HepG2 (cell line): ENCODE data around the gene BRD8. TPM values are rescaled to one million over a fixed set of nuclear protein-coding genes. Genes with fewer than 3 reads are reported as not detected.
A peak's percentile ranks its signal among the peaks of the same experiment; 100 is the strongest.

Source experiments
- BATF2 ChIP-seq: sonication (generic); formaldehyde crosslinking; IDR thresholded peaks from 2 replicates; pipeline ENCODE4 v1.8.0; 2022; ENCODE audit warnings: mild to moderate bottlenecking, missing genetic modification reagents, moderate library complexity
- CEBPG ChIP-seq: IDR thresholded peaks from 2 replicates; pipeline ENCODE4 v1.6.1; 2016
- HES4 ChIP-seq: sonication (generic); formaldehyde crosslinking; IDR thresholded peaks from 2 replicates; pipeline ENCODE4 v1.9.0; 2021; ENCODE audit warnings: mild to moderate bottlenecking, missing genetic modification reagents, borderline replicate concordance
- MED13 ChIP-seq: sonication (generic); formaldehyde crosslinking; IDR thresholded peaks from 2 replicates; pipeline ENCODE4 v1.5.0; 2020; ENCODE audit warnings: missing genetic modification reagents
- NRL ChIP-seq: sonication (generic); formaldehyde crosslinking; IDR thresholded peaks from 2 replicates; pipeline ENCODE4 v1.5.0; 2020; ENCODE audit warnings: missing genetic modification reagents, mild to moderate bottlenecking, moderate library complexity, borderline replicate concordance
- RBM22 ChIP-seq: fragments of 200-400 bp; formaldehyde crosslinking; optimal IDR thresholded peaks from 2 replicates; pipeline ENCODE3; 2017; ENCODE audit warnings: mild to moderate bottlenecking, low read length, moderate library complexity
- SIX1 ChIP-seq: sonication (generic); formaldehyde crosslinking; IDR thresholded peaks from 2 replicates; pipeline ENCODE4 v1.4.0; 2020; ENCODE audit warnings: missing genetic modification reagents, borderline replicate concordance
- SOX13 ChIP-seq, 3 experiments: fragments of 450-650 bp in 1 of 3; sonication (generic) in 1 of 3; formaldehyde crosslinking in 1 of 3; IDR thresholded peaks in 2 of 3; conservative IDR thresholded peaks in 1 of 3; 2 replicates each; pipeline versions ENCODE4 v1.5.0 to v1.6.1; 2016 to 2020; ENCODE audit warnings: antibody characterized with exemption in 1 of 3, mild to moderate bottlenecking in 1 of 3, missing compliant biosample characterization in 1 of 3, missing genetic modification reagents in 1 of 3, moderate library complexity in 1 of 3
- ZMYM2 ChIP-seq: sonication (generic); formaldehyde crosslinking; IDR thresholded peaks from 2 replicates; pipeline ENCODE4 v1.8.0; 2022; ENCODE audit warnings: mild to moderate bottlenecking, missing genetic modification reagents
- ZNF138 ChIP-seq: sonication (generic); formaldehyde crosslinking; IDR thresholded peaks from 2 replicates; pipeline ENCODE4 v1.5.0; 2020; ENCODE audit warnings: mild to moderate bottlenecking, low read depth, missing genetic modification reagents
- ZNF33B ChIP-seq: sonication (generic); formaldehyde crosslinking; IDR thresholded peaks from 2 replicates; pipeline ENCODE4 v1.5.1; 2020; ENCODE audit warnings: mild to moderate bottlenecking, missing genetic modification reagents
- ZNF746 ChIP-seq: sonication (generic); formaldehyde crosslinking; IDR thresholded peaks from 2 replicates; pipeline ENCODE4 v1.8.0; 2022; ENCODE audit warnings: mild to moderate bottlenecking, missing genetic modification reagents
- ZNF782 ChIP-seq: sonication (generic); formaldehyde crosslinking; IDR thresholded peaks from 2 replicates; pipeline ENCODE4 v1.4.0; 2020; ENCODE audit warnings: missing genetic modification reagents, mild to moderate bottlenecking, borderline replicate concordance
- ZNF784 ChIP-seq: sonication (generic); formaldehyde crosslinking; IDR thresholded peaks from 2 replicates; pipeline ENCODE4 v1.5.1; 2020; ENCODE audit warnings: missing genetic modification reagents, mild to moderate bottlenecking, borderline replicate concordance
- ZNF800 ChIP-seq: sonication (generic); formaldehyde crosslinking; IDR thresholded peaks from 2 replicates; pipeline ENCODE4 v1.4.0; 2020; ENCODE audit warnings: missing genetic modification reagents
- ZNF878 ChIP-seq: sonication (generic); formaldehyde crosslinking; IDR thresholded peaks from 2 replicates; pipeline ENCODE4 v1.8.1; 2023; ENCODE audit warnings: mild to moderate bottlenecking, missing genetic modification reagents, moderate library complexity
- ZSCAN21 ChIP-seq: sonication (generic); formaldehyde crosslinking; IDR thresholded peaks from 2 replicates; pipeline ENCODE4 v1.8.0; 2022; ENCODE audit warnings: mild to moderate bottlenecking, missing genetic modification reagents, moderate library complexity, borderline replicate concordance
- polyA plus RNA-seq, 8 experiments: library from polyadenylated mRNA; depleted of rRNA in 3 of 8; stranded (reverse) in 7 of 8; unstranded in 1 of 8; fragments of >200 nt; fragmentation: Illumina TruSeq in 4 of 8; extraction: Trizol in 4 of 8; gene quantifications; 2 replicates each; pipeline versions ENCODE4 v1.2.1 to v1.2.3, GENCODE V29; 2011 to 2016; ENCODE audit warnings: low read depth in 4 of 8, missing spikeins in 1 of 8, mixed read lengths in 1 of 8; ENCODE audit not compliant: insufficient read depth in 1 of 8
- total RNA-seq, 5 experiments: library from RNA; depleted of rRNA; stranded (reverse); fragments of >200 nt; fragmentation: Illumina TruSeq; extraction: Trizol; gene quantifications; 2 replicates each; pipeline ENCODE4 v1.2.3, GENCODE V29; 2016; ENCODE audit warnings: low read depth in 1 of 5
- TF ChIP-seq, protein P1 (sequence below): sonication (generic); formaldehyde crosslinking; IDR thresholded peaks from 2 replicates; pipeline ENCODE4 v1.8.0; 2023; ENCODE audit warnings: mild to moderate bottlenecking, missing genetic modification reagents
- TF ChIP-seq, protein P2 (sequence below): sonication (generic); formaldehyde crosslinking; IDR thresholded peaks from 2 replicates; pipeline ENCODE4 v1.4.0; 2020; ENCODE audit warnings: missing genetic modification reagents

BRD8 gene
- total and polyA plus RNA-seq, 2 of the 13 experiments (the other 11 are each of a cell fraction or from before 2014, with no cell fraction given): 62.5 to 71.1 TPM

DNA sequence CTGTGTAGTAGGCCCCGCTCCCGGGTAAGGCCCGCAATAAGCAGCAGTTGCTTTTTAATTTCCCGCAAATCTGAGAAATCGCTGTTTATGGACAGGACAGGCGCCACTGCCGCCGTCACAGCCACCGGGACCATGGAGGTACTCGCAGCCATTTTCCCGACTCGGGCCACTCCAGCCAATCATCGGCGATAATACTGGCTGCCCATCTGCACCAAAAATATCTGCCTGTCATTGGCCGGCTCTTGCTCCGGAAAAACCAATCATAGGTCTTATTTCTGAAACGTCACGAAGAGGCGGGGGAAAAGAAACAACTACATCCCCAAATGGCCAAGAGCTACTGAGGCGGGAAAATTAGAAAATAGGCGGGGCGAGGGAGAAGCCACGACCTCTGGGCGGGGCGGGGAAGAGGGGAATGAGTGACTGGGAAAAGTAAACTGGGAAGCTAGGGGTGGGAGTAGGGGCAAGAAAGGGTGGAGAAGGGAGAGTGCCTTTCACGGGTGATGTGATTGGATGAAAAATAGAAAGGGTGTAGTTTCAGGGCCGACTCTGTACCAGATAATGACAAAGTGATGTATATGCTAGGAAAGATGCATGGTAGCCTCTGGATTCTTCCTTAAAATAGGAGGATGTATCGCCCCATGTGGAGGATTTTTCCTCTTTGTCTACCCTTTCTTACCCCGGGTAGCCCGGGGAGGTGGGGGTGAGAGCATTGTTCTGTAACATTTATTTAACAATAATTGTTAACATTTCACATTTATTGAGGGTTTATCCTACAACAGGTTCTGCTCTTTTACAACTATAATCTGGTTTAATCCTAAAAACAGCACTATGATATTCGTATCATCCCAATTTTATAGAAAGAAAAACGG is 35.0 kb upstream of the BRD8 start, which contains the start of gene CDC23 (continued):
- TF ChIP-seq ZNF800 (peak; percentile 37; the same call in 1 of the 2 replicates), ZNF878 (CRISPR knock-in tag) (peak; percentile 82; the same call in 1 of the 2 replicates), ZNF784 (CRISPR knock-in tag) (no peak), NRL (CRISPR knock-in tag) (peak; percentile 92; the same call in 1 of the 2 replicates), CEBPG (CRISPR knock-in tag) (no peak), ZNF138 (no peak), RBM22 (no peak), ZSCAN21 (no peak), HES4 (no peak), SOX13 (IDR thresholded peaks at IDR 0.05) (no peak), SOX13 (CRISPR knock-in tag; conservative IDR thresholded peaks at IDR 0.05 in 1 of 2, IDR thresholded peaks at IDR 0.05 in 1 of 2) (no peak), ZMYM2 (CRISPR knock-in tag) (no peak), SIX1 (no peak), ZNF33B (CRISPR knock-in tag) (0 out of 2 replicates have a peak, but pooled peaks have one; percentile 66), ZNF746 (CRISPR knock-in tag) (no peak), MED13 (CRISPR knock-in tag) (no peak), BATF2 (CRISPR knock-in tag) (0 out of 2 replicates have a peak, but pooled peaks have one; percentile 36), ZNF782 (CRISPR knock-in tag) (no peak)
- TF ChIP-seq, protein P1, sequence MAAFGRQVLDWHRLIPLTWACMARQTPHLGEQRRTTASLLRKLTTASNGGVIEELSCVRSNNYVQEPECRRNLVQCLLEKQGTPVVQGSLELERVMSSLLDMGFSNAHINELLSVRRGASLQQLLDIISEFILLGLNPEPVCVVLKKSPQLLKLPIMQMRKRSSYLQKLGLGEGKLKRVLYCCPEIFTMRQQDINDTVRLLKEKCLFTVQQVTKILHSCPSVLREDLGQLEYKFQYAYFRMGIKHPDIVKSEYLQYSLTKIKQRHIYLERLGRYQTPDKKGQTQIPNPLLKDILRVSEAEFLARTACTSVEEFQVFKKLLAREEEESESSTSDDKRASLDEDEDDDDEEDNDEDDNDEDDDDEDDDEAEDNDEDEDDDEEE (CRISPR knock-in tag): no peak
- TF ChIP-seq, protein P2, sequence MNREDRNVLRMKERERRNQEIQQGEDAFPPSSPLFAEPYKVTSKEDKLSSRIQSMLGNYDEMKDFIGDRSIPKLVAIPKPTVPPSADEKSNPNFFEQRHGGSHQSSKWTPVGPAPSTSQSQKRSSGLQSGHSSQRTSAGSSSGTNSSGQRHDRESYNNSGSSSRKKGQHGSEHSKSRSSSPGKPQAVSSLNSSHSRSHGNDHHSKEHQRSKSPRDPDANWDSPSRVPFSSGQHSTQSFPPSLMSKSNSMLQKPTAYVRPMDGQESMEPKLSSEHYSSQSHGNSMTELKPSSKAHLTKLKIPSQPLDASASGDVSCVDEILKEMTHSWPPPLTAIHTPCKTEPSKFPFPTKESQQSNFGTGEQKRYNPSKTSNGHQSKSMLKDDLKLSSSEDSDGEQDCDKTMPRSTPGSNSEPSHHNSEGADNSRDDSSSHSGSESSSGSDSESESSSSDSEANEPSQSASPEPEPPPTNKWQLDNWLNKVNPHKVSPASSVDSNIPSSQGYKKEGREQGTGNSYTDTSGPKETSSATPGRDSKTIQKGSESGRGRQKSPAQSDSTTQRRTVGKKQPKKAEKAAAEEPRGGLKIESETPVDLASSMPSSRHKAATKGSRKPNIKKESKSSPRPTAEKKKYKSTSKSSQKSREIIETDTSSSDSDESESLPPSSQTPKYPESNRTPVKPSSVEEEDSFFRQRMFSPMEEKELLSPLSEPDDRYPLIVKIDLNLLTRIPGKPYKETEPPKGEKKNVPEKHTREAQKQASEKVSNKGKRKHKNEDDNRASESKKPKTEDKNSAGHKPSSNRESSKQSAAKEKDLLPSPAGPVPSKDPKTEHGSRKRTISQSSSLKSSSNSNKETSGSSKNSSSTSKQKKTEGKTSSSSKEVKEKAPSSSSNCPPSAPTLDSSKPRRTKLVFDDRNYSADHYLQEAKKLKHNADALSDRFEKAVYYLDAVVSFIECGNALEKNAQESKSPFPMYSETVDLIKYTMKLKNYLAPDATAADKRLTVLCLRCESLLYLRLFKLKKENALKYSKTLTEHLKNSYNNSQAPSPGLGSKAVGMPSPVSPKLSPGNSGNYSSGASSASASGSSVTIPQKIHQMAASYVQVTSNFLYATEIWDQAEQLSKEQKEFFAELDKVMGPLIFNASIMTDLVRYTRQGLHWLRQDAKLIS (CRISPR knock-in tag): no peak
